ENCODE data around the gene SRPRA.

- TF ChIP-seq CTCF (IDR thresholded peaks at IDR 0.05) (no peak), POLR2A (IDR thresholded peaks at IDR 0.05) (no peak), EP300 (IDR thresholded peaks at IDR 0.05) (no peak)
Measured at GRCh38 chr11:126214841-126215240, 53.9 kb downstream of the SRPRA start.

All from tibial nerve (tissue), 4 donors.